Ishikawa (cell line): ENCODE data around the gene SEC24C.

ENCODE experiments used
- CEBPB ChIP-seq: IDR thresholded peaks from 2 replicates; pipeline ENCODE4 v1.6.1; 2012
- CREB1 ChIP-seq: IDR thresholded peaks from 2 replicates; pipeline ENCODE4 v1.6.1; 2012; ENCODE audit warnings: low read depth
- EGR1 ChIP-seq: IDR thresholded peaks from 2 replicates; pipeline ENCODE4 v1.6.1; 2012
- EP300 ChIP-seq: IDR thresholded peaks from 2 replicates; pipeline ENCODE4 v1.6.1; 2012; ENCODE audit warnings: borderline replicate concordance
- FOXM1 ChIP-seq: IDR thresholded peaks from 2 replicates; pipeline ENCODE4 v1.6.1; 2012; ENCODE audit warnings: low read depth, borderline replicate concordance
- NFIC ChIP-seq: IDR thresholded peaks from 2 replicates; pipeline ENCODE4 v1.6.1; 2012
- RAD21 ChIP-seq: IDR thresholded peaks from 2 replicates; pipeline ENCODE4 v1.6.1; 2012; ENCODE audit warnings: low read depth
- TAF1 ChIP-seq: IDR thresholded peaks from 2 replicates; pipeline ENCODE4 v1.6.1; 2012; ENCODE audit warnings: low read depth, mild to moderate bottlenecking
- TCF12 ChIP-seq: IDR thresholded peaks from 2 replicates; pipeline ENCODE4 v1.6.1; 2012; ENCODE audit warnings: low read depth
- TEAD4 ChIP-seq: IDR thresholded peaks from 2 replicates; pipeline ENCODE4 v1.6.1; 2012
- YY1 ChIP-seq: IDR thresholded peaks from 2 replicates; pipeline ENCODE4 v1.6.1; 2012; ENCODE audit warnings: low read depth
- ZBTB7A ChIP-seq: IDR thresholded peaks from 2 replicates; pipeline ENCODE4 v1.6.1; 2012; ENCODE audit warnings: low read depth
- TF ChIP-seq, protein P1 (sequence below): IDR thresholded peaks from 2 replicates; pipeline ENCODE4 v1.6.1; 2012
- TF ChIP-seq, protein P2 (sequence below): IDR thresholded peaks from 2 replicates; pipeline ENCODE4 v1.6.1; 2012
- TF ChIP-seq, protein P3 (sequence below): IDR thresholded peaks from 2 replicates; pipeline ENCODE4 v1.6.1; 2012; ENCODE audit warnings: low read depth, mild to moderate bottlenecking

Gene SEC24C

DNA sequence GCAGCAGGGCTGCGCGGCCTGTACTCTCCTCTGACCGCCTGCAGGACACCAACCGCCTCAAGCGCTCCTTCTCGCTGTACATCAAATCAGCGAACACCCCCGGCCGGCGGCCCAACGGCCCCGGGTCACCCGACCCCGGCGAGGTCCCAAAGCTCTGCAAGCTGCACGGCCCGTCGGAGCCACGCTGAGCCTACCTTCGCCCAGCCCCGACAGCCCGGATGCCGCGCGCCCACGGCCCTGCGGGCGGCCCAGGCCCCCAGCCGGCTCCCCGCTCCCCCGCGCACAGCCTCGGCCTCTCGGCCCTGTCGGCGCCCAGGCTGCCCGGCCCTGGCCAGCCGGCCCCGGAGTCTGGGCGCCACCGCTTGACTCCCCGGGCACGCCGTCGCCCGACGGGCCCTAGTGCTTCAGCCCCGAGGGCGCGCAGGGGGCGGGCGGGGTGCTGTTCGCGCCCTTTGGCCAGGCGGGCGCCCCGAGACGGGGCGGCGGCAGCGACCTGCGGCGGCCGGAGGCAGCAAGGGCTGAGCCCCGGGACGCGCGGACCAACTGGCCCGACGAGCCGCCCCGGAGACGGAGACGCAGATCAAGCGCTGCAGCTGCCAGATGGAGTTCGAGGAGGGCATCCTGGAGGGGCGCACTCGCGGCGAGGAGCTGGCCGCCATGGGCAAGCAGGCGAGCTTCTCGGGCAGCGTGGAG is 11.1 kb upstream of the SEC24C start:
- TF ChIP-seq CEBPB: no peak
- no peak for TF ChIP-seq YY1
- TF ChIP-seq CREB1: no peak
- TF ChIP-seq EGR1: no peak
- TF ChIP-seq RAD21: no peak
- TF ChIP-seq, protein P1, sequence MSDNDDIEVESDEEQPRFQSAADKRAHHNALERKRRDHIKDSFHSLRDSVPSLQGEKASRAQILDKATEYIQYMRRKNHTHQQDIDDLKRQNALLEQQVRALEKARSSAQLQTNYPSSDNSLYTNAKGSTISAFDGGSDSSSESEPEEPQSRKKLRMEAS: no peak
- TF ChIP-seq TAF1: no peak

DNA sequence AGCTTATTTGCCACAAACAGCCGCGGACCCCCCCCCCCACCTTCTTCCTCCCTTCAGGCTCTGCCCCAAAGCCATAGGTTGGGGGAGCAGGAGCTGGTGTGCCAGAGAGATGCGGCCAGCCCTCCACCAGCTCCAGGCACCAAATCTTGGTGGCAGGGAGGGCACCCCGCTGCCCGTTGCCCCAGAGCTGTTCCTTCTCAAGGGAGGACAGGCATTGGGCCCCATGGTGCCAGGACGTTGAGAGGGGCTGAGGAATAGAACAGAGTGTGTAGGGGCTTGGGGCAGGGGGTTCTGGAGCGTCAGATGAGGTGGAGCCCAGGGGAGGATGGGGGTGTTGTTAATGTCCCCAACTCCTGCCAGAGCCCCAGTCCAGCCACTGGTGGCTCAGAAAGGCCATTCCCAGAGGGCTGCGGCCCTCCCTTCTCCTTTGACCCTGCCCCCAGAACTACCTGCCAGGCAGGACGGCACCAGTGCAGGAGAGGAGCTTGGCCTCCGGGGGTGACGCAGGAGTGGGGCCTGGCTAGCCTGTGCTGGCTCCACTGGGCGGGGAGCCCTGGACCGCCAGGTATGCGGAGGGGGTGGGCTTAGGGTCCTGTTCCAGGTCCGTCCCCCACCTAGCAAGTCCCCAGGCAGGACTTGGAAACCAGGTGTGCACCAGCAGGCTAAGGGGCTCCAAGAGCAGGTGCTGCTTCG is 10.0 kb upstream of the SEC24C start:
- TF ChIP-seq, protein P2, sequence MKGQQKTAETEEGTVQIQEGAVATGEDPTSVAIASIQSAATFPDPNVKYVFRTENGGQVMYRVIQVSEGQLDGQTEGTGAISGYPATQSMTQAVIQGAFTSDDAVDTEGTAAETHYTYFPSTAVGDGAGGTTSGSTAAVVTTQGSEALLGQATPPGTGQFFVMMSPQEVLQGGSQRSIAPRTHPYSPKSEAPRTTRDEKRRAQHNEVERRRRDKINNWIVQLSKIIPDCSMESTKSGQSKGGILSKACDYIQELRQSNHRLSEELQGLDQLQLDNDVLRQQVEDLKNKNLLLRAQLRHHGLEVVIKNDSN: no peak
- TF ChIP-seq CREB1 (no peak), FOXM1 (no peak), RAD21 (no peak), TEAD4 (no peak), NFIC (no peak), ZBTB7A (no peak), YY1 (no peak), EP300 (no peak), TAF1 (no peak), TCF12 (no peak)
- TF ChIP-seq, protein P1: no peak

DNA sequence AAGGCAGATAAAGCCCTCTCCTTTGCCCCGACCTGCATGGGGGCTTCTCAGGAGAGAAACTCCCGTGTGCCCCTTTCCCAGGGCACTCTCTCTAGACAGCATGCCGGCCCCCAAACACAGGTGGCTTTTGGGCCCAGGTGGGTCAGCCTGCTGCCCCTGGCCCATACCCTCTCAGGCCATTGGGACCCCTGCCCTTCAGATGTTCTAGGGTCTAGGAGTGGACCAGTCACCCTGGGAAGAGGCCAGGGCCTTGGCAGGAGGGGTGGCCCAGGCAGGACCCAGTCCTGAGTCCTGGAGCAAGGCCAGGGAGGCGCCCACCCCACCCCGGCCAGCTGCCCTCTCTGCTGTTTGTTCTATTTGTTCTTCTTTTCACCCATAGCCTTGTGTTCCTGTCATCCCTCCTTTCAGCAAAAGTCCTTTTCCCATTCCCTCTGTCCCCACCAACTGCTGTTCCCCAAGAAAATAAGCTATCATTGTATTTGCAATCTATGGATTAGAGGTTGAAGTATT is 9.3 kb upstream of the SEC24C start:
- TF ChIP-seq NFIC (no peak), CREB1 (no peak)
- TF ChIP-seq, protein P2: no peak

DNA sequence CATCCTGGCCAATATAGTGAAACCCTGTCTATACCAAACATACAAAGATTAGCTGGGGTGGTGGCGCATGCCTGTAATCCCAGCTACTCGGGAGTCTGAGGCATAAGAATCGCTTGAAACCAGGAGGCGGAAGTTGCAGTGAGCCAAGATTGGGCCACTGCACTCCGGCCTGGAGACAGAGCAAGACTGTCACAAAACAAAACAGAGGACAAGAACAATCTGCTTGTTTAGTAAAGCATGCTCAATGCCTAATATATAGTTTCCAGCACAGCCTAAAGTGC is 1.8 kb upstream of the SEC24C start:
- TF ChIP-seq CEBPB: no peak
- no peak for TF ChIP-seq TAF1
- TF ChIP-seq, protein P2: no peak
- TF ChIP-seq EGR1: no peak
- TF ChIP-seq RAD21: no peak
- TF ChIP-seq TEAD4: no peak
- TF ChIP-seq, protein P1: no peak
- TF ChIP-seq TCF12: no peak
- no peak for TF ChIP-seq CREB1

DNA sequence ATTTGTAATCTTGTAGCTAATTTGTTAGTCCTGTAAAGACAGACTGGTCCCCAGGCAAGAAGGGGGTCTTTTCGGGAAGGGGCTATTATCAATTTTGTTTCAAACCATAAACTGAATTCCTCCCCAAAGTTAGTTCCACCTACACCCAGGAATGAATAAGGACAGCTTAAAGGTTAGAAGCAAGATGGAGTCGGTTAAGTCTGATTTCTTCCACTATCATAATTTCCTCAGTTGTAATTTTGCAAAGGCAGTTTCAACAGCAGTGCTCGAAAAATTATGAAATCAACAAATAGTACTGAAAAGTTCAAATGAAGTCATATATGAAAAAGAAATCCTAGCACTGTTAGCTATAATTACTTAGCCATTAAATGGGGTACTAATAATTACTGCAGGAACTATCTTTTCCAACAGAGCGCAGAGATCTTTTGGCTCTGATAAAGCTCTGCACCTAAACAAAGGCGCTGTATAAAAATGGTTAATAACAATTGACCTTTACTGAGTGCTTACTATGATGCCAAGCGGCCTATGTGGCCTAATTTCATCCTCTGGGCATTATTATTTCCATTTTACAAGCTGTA is 756 bp upstream of the SEC24C start:
- no peak for TF ChIP-seq TCF12
- TF ChIP-seq, protein P3, sequence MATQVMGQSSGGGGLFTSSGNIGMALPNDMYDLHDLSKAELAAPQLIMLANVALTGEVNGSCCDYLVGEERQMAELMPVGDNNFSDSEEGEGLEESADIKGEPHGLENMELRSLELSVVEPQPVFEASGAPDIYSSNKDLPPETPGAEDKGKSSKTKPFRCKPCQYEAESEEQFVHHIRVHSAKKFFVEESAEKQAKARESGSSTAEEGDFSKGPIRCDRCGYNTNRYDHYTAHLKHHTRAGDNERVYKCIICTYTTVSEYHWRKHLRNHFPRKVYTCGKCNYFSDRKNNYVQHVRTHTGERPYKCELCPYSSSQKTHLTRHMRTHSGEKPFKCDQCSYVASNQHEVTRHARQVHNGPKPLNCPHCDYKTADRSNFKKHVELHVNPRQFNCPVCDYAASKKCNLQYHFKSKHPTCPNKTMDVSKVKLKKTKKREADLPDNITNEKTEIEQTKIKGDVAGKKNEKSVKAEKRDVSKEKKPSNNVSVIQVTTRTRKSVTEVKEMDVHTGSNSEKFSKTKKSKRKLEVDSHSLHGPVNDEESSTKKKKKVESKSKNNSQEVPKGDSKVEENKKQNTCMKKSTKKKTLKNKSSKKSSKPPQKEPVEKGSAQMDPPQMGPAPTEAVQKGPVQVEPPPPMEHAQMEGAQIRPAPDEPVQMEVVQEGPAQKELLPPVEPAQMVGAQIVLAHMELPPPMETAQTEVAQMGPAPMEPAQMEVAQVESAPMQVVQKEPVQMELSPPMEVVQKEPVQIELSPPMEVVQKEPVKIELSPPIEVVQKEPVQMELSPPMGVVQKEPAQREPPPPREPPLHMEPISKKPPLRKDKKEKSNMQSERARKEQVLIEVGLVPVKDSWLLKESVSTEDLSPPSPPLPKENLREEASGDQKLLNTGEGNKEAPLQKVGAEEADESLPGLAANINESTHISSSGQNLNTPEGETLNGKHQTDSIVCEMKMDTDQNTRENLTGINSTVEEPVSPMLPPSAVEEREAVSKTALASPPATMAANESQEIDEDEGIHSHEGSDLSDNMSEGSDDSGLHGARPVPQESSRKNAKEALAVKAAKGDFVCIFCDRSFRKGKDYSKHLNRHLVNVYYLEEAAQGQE: no peak
- no peak for TF ChIP-seq EGR1
- TF ChIP-seq CREB1: no peak
- no peak for TF ChIP-seq YY1

DNA sequence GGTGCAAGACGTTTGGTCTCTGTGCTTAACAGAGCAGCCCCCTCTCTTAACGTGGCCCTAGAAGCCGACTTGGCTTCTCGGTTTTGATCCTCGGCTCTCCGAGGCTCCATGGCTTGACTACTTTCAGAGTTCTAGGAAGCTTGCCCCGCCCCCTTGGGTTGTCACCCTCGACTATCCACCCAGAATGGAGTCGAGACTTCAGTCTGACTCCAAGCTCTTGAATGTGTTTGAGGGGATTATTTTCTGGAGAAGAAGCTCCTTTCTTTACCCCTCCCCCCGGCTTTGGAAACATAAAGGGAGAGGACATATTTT is 448 bp downstream of the SEC24C start:
- TF ChIP-seq NFIC (no peak), RAD21 (no peak), TEAD4 (no peak), TCF12 (no peak), EP300 (no peak), TAF1 (no peak), YY1 (no peak)
- TF ChIP-seq, protein P3: no peak
- TF ChIP-seq, protein P1: no peak
